Measurements from ENCODE around the gene KIF26B. TPM values are rescaled to one million over a fixed set of nuclear protein-coding genes. Genes with fewer than 3 reads are reported as not detected.

Gene KIF26B
- total RNA-seq, 1 donor from 2014 or later: 0.49 TPM

DNA sequence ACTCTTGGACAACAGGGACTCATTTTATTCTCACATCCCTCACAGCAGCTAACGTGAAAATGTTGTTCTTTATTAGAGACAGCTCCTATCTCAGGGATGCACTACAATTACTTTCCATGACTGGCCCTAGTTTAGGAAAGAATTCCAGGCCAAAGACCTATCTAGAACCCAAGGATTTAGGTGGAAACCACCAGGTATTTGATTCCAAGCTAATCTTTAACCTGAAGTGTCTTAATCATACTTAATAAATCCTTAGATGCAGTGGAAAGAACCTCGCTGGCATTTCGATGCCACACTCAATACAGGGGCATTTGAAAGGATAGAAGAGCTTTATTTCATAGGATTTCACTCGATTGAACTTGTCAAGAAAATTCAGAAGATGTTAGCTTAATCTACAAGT is 218.3 kb downstream of the KIF26B start:
- Histone ChIP-seq H3K27me3 (no peaks in the 10 kb centered on the region), H3K36me3 (no peaks in the 10 kb centered on the region), H3K4me1 (no peaks in the 10 kb centered on the region), H3K27ac (no peak overlapping the region), H3K4me3 (no peak overlapping the region), H3K9me3 (no peaks in the 10 kb centered on the region)
- no peak for DNase-seq (ENCODE audit: extremely low spot score in 2 of 2)
- intact Hi-C loops (cut with DNase I): no loop called here
- TF ChIP-seq POLR2AphosphoS5 (IDR thresholded peaks at IDR 0.05; ENCODE audit: insufficient read depth in 1 of 2, low read depth in 1 of 2): no peak
- no peak for TF ChIP-seq POLR2A (IDR thresholded peaks at IDR 0.05)
- TF ChIP-seq, protein P1, sequence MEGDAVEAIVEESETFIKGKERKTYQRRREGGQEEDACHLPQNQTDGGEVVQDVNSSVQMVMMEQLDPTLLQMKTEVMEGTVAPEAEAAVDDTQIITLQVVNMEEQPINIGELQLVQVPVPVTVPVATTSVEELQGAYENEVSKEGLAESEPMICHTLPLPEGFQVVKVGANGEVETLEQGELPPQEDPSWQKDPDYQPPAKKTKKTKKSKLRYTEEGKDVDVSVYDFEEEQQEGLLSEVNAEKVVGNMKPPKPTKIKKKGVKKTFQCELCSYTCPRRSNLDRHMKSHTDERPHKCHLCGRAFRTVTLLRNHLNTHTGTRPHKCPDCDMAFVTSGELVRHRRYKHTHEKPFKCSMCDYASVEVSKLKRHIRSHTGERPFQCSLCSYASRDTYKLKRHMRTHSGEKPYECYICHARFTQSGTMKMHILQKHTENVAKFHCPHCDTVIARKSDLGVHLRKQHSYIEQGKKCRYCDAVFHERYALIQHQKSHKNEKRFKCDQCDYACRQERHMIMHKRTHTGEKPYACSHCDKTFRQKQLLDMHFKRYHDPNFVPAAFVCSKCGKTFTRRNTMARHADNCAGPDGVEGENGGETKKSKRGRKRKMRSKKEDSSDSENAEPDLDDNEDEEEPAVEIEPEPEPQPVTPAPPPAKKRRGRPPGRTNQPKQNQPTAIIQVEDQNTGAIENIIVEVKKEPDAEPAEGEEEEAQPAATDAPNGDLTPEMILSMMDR (IDR thresholded peaks at IDR 0.05): no peak

DNA sequence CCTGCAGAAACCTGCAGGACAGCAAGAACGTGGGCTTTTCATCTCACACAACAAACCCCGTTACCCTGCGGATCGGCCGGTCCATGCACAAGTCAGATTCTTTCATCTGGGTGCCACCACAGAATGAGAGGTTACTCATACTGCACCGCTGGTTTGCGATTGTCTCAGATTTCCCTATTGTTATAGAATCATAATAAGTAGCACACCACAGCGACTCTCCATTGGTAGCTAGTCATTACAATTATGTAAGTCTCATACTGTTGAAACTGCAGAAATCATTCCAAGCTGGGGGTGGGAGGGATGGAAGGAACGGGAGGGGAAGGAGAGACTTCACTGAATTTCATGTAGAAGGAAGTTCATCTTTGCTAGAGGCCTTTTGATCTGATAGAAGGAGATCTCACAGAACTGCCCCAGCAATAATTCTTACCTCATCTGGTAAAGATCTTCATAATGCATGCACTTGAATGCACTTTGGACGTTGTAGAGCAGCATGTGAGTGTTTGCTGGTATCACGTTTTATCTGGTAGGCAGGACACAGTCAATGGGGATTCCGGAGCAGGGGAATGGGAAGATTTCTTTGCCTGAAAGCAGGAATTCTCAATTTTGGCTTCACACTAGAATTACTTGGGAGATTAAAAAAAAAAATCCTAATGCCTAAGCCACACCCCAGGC is 221.1 kb downstream of the KIF26B start:
- intact Hi-C loops (cut with DNase I): no loop called here
- Histone ChIP-seq H3K27ac (no peak overlapping the region), H3K4me1 (no peaks in the 10 kb centered on the region), H3K36me3 (no peaks in the 10 kb centered on the region), H3K9me3 (no peaks in the 10 kb centered on the region), H3K27me3 (no peaks in the 10 kb centered on the region), H3K4me3 (no peak overlapping the region)
- TF ChIP-seq, protein P1 (IDR thresholded peaks at IDR 0.05): no peak
- no peak for TF ChIP-seq POLR2AphosphoS5 (IDR thresholded peaks at IDR 0.05; ENCODE audit: insufficient read depth in 1 of 2, low read depth in 1 of 2)
- no peak for TF ChIP-seq POLR2A (IDR thresholded peaks at IDR 0.05)
- DNase-seq (ENCODE audit: extremely low spot score in 2 of 2): no peak

GRCh38 chr1:245377854-245378253 is 223.1 kb downstream of the KIF26B start:
- Histone ChIP-seq H3K9me3 (no peaks in the 10 kb centered on the region), H3K27ac (no peak overlapping the region), H3K36me3 (no peaks in the 10 kb centered on the region), H3K4me1 (no peaks in the 10 kb centered on the region), H3K27me3 (no peaks in the 10 kb centered on the region), H3K4me3 (no peak overlapping the region)
- intact Hi-C loops (cut with DNase I): no loop called here
- TF ChIP-seq, protein P1 (IDR thresholded peaks at IDR 0.05): no peak
- TF ChIP-seq POLR2A (IDR thresholded peaks at IDR 0.05) (no peak), POLR2AphosphoS5 (IDR thresholded peaks at IDR 0.05; ENCODE audit: insufficient read depth in 1 of 2, low read depth in 1 of 2) (no peak)
- no peak for DNase-seq (ENCODE audit: extremely low spot score in 2 of 2)

GRCh38 chr1:245378311-245378722 is 223.5 kb downstream of the KIF26B start:
- no peak for TF ChIP-seq POLR2AphosphoS5 (IDR thresholded peaks at IDR 0.05; ENCODE audit: insufficient read depth in 1 of 2, low read depth in 1 of 2)
- intact Hi-C loops (cut with DNase I): no loop called here
- no peak overlapping the region for H3K27ac ChIP-seq
- H3K36me3 ChIP-seq: no peaks in the 10 kb centered on the region
- no peaks in the 10 kb centered on the region for H3K27me3 ChIP-seq
- no peak for DNase-seq (ENCODE audit: extremely low spot score in 2 of 2)
- no peaks in the 10 kb centered on the region for H3K4me1 ChIP-seq
- no peaks in the 10 kb centered on the region for H3K9me3 ChIP-seq
- H3K4me3 ChIP-seq: no peak overlapping the region

DNA sequence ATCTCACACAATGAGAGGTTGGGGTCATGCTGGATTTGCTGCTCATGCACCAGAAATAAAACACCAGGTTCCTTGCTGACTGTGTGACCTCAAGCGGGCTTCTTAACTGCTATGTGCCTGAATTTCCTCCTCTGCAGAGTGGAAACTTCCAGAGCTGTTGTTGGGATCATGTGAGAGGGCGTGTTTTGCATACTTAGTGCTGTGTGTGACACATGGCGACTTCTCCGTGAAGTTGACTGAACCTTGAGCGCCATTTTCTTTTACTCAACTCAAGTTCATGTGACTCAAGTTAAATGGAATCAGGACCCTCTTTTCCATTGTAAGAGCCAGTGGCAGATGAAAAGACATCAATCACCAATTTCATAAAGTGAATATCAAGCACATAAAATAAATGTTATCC is 224.0 kb downstream of the KIF26B start:
- H3K27ac ChIP-seq: no peak overlapping the region
- H3K27me3 ChIP-seq: no peaks in the 10 kb centered on the region
- H3K9me3 ChIP-seq: no peaks in the 10 kb centered on the region
- intact Hi-C loops (cut with DNase I): no loop called here
- H3K4me3 ChIP-seq: no peak overlapping the region
- DNase-seq (ENCODE audit: extremely low spot score in 2 of 2): no peak
- no peaks in the 10 kb centered on the region for H3K36me3 ChIP-seq
- TF ChIP-seq, protein P1 (IDR thresholded peaks at IDR 0.05): no peak
- TF ChIP-seq POLR2AphosphoS5 (IDR thresholded peaks at IDR 0.05; ENCODE audit: insufficient read depth in 1 of 2, low read depth in 1 of 2) (no peak), POLR2A (IDR thresholded peaks at IDR 0.05) (no peak)
- H3K4me1 ChIP-seq: no peaks in the 10 kb centered on the region
